Activated T-cell treated with anti-CD3 and anti-CD28 coated beads, Interleukin-2, amount 50 U/mL, for 4 hours (primary cell): ENCODE results near the gene ITM2C. TPM values are rescaled to one million over a fixed set of nuclear protein-coding genes. Genes with fewer than 3 reads are reported as not detected.

Experiments used
- ATAC-seq, 2 donors: fragments of 200-7000 bp; cut with Tn5 transposase; one replicate each; pipeline ENCODE4 v1.10.0; 2021
- DNase-seq: peaks from one replicate; pipeline ENCODE4 v3.0.0-alpha.2; 2020
- H3K27me3 Mint-ChIP-seq: one replicate; pipeline ENCODE4 v1.8.0; 2021; ENCODE audit warnings: low read depth, mixed read lengths
- H3K36me3 Mint-ChIP-seq: one replicate; pipeline ENCODE4 v1.8.0; 2022; ENCODE audit warnings: mixed read lengths; ENCODE audit not compliant: insufficient read depth
- H3K4me1 Mint-ChIP-seq: one replicate; pipeline ENCODE4 v1.8.0; 2021; ENCODE audit warnings: low read depth, mixed read lengths
- H3K4me3 Mint-ChIP-seq: one replicate; pipeline ENCODE4 v1.8.0; 2021; ENCODE audit warnings: mild to moderate bottlenecking, moderate library complexity, mixed read lengths
- H3K9me3 Mint-ChIP-seq: one replicate; pipeline ENCODE4 v1.8.0; 2021; ENCODE audit warnings: mixed read lengths
- total RNA-seq, 3 donors: library from RNA; stranded (reverse); gene quantifications; one replicate each; pipeline ENCODE4 v1.2.1, GENCODE V29; 2021

Gene ITM2C
- total RNA-seq, 3 donors from 2014 or later = 17.2 to 29.4 (median 22.1) TPM

DNA sequence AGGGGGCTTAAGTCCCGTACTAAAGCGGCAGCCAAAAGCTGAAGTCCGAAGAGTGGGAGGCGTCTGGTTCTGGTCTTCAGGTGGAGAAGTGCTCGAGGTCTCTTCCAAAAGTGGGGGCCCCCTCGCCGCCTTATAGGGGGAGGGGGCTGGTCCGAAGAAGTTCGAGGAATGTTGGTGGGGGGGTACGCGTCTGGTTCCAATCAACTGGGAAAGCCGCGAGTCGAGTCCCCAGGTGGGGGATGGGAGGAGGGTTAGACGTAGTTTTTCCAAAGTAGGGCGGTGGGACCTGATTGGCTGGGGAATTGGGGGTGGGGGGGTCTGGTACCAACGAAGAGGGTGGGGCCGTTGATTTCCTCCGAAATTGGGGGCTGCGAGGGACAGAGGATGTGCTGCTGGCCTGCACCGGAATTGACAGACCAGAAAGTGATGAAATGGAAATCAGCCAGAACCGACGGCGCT lies 594 bp downstream of the ITM2C start:
- Mint-ChIP-seq H3K36me3 (no peaks in the 10 kb centered on the region), H3K27me3 (peaks cover 6% of the 10 kb centered on the region), H3K4me1 (peaks cover 43% of the 10 kb centered on the region), H3K9me3 (no peaks in the 10 kb centered on the region), H3K4me3 (peak overlapping the region; percentile 89)
- no peak for DNase-seq
- ATAC-seq = no peak

DNA sequence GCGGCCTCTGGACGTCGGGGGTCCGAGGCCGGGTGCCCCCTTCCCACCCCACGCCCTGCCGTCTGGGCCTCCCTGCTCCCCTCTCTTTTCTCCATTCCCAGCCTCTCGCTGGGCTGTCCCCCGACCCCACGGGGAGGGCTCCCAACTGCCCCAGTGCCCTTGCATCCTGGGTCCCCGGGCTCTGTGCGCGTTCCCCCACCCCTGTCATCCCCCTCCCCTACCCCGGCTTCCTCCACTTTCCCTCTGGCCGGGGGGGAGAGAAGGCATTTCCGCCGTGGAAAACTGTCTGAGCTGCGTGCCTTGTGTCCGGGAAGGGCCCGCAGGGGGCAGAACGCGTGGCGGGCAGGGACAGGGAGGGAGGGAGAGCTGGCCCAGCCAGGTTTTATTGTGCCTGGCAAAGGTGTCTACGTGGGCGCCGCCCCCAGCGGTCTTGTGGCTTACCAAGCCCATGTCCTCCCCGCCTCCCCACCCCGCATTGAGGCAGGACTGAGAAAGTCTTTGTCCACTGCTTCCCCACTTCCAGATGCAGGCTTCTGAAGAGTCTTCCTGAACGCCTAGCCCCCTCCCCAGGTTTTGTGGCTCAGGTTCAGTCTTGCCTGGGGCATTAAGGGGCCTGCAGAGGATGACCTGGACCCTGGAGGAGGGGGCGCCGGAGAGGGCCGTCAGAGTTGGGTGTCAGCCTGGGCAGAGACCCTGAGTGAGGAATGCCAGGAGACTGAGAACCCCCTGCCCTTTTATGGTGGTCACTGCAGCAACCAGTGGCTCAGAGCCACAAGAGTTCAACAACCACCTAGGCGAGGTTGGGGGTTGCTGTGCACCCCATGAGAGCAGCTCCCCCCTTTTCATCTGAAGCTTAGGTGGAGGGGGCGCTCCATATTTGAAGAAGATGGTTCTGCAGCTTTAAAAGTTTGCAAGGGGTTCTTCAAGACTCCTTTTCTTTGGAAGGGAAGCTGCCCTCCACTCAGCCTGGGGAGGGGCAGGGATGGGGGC lies 1.3 kb downstream of the ITM2C start:
- DNase-seq = no peak
- peak overlapping the region; percentile 89 for H3K4me3 Mint-ChIP-seq
- peaks cover 44% of the 10 kb centered on the region for H3K4me1 Mint-ChIP-seq
- no peaks in the 10 kb centered on the region for H3K9me3 Mint-ChIP-seq
- H3K27me3 Mint-ChIP-seq = peaks cover 6% of the 10 kb centered on the region
- ATAC-seq = no peak
- no peaks in the 10 kb centered on the region for H3K36me3 Mint-ChIP-seq

DNA sequence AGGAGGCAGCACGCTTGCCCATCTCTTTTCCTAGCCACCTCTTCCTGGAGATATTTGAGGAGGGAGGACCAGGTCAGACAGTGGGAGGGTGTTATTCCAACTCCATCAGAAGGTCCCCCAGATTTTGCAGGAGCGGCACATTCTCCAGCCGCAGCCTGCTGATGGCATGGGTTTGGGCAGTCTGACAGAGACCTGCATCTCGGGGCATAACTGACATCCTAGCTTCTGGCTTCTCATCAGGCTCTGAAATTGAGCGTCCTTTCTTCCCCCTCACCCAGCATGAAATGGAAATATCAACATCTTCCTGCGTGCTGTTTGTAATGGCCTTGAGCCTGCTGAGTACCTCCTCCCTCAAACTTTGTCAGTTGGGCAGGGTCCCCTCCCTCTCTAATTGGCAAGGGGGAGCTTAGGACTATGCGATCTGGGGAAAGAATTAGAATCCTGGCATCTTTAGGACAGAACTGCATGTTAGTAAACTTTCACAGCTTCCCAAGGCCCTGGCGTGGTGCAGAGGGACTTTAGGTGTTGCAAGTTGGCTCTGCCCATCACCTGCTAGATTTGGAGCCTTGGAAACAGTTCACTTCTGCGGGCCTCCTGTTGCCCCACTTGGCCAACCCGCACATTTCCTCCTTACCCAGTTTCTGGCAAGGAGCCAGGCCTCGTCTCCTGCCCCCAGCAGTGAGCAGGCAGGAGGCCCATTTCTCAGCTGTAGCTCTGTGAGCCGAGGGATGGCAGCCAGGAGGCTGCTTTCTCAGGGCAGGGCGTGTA lies 2.2 kb downstream of the ITM2C start:
- DNase-seq = peak; percentile 54
- ATAC-seq = no peak
- Mint-ChIP-seq H3K4me1 (peaks cover 37% of the 10 kb centered on the region), H3K9me3 (no peaks in the 10 kb centered on the region), H3K4me3 (peak overlapping the region; percentile 63), H3K27me3 (no peaks in the 10 kb centered on the region), H3K36me3 (no peaks in the 10 kb centered on the region)

- no peak for ATAC-seq
- Mint-ChIP-seq H3K36me3 (no peaks in the 10 kb centered on the region), H3K4me3 (no peak overlapping the region), H3K4me1 (peaks cover 42% of the 10 kb centered on the region), H3K9me3 (no peaks in the 10 kb centered on the region), H3K27me3 (no peaks in the 10 kb centered on the region)
- no peak for DNase-seq
Measured at GRCh38 chr2:230868161-230868946, 3.6 kb downstream of the ITM2C start.

DNA sequence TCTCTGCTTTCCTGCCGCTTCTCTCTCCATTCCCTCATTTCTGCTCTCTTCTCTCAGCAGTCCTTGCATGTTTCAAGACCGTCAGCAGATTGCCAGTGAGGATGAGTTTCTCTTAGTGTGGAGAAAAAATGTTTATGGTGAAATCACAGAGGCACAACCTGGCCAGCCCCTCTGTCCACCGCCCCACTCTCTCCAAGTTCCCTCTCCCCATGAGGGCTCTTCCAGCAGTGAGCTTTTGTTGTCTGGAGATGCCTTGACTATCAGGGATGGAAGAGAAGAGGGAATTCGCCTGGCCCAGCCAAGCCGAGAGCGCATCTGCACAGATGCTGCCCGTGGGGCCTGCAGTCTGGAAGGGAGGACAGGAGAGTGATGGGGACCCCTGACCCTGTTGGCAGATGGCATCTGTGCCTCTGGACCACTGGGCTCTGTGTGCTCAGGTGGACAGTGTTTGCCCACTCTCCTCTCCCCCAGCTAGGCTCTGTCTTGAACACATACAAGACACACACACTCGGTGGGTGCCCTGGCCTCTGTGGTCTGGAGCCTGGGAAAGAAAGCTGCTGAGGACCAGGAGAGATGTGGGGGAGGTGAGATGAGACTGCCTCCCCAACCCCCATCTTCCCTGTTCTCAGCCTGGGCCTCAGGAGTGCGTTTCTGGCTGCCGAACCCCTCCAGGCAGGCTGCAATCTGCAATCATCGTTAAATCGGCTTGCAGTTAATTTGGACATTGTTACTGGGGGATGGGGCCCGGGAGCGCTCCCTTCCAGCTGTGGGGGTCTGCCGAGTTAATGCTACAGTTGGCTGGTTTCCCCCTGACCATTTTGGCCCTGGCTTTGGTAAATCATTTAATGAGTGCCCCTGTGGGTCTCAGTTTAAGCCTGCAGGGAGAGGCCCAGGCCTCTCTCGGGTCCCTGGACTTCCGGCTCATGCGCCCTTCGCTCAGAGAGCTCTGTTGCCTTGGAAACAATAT lies 4.5 kb downstream of the ITM2C start:
- no peaks in the 10 kb centered on the region for H3K9me3 Mint-ChIP-seq
- DNase-seq (no peak), ATAC-seq (no peak)
- H3K36me3 Mint-ChIP-seq = no peaks in the 10 kb centered on the region
- peaks cover 45% of the 10 kb centered on the region for H3K4me1 Mint-ChIP-seq
- H3K4me3 Mint-ChIP-seq = no peak overlapping the region
- no peaks in the 10 kb centered on the region for H3K27me3 Mint-ChIP-seq

DNA sequence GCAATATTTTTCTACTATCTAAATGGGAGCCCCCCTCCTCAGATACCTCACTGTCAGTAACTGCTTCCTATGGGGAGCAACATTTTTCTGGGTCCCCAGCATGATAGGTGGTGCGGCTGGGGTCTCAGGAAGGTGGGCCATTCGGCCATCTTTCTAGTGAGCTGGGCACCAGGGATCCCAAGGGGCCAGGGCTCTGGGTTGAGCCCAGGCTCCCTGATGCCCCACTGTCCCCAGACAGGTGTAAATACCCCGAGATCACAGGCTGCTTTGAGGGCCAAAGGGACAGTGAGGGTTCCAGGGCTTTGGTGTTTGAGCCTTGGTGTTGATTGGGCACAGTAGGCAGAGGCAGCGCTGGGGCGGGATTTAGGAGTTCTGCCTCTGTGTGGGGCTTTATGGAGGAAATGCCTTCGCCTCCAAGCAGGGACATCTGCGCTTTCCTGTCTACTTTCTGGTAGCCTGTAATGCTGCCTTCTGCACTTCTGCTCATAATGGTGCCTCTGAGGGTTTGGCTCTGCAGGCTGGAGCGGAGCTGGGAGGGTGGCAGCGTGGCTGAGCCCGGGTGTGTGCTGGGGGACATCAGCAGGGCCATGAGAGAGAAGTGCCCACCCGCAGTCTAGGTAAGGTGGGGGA lies 5.3 kb downstream of the ITM2C start:
- Mint-ChIP-seq H3K27me3 (no peaks in the 10 kb centered on the region), H3K4me1 (peaks cover 47% of the 10 kb centered on the region), H3K4me3 (no peak overlapping the region), H3K9me3 (no peaks in the 10 kb centered on the region), H3K36me3 (no peaks in the 10 kb centered on the region)
- ATAC-seq (no peak), DNase-seq (no peak)

- peaks cover 50% of the 10 kb centered on the region for H3K4me1 Mint-ChIP-seq
- no peak for ATAC-seq
- no peak overlapping the region for H3K4me3 Mint-ChIP-seq
- H3K9me3 Mint-ChIP-seq = no peaks in the 10 kb centered on the region
- no peaks in the 10 kb centered on the region for H3K36me3 Mint-ChIP-seq
- H3K27me3 Mint-ChIP-seq = no peaks in the 10 kb centered on the region
- no peak for DNase-seq
Measured at GRCh38 chr2:230870544-230871360, 6.0 kb downstream of the ITM2C start.

GRCh38 chr2:230871361-230872150 lies 6.8 kb downstream of the ITM2C start:
- DNase-seq (no peak), ATAC-seq (no peak)
- Mint-ChIP-seq H3K4me1 (peaks cover 44% of the 10 kb centered on the region), H3K36me3 (no peaks in the 10 kb centered on the region), H3K27me3 (no peaks in the 10 kb centered on the region), H3K9me3 (no peaks in the 10 kb centered on the region), H3K4me3 (no peak overlapping the region)

GRCh38 chr2:230872151-230872967 lies 7.6 kb downstream of the ITM2C start:
- no peaks in the 10 kb centered on the region for H3K9me3 Mint-ChIP-seq
- H3K4me3 Mint-ChIP-seq = no peak overlapping the region
- H3K27me3 Mint-ChIP-seq = no peaks in the 10 kb centered on the region
- no peak for DNase-seq
- peaks cover 1% of the 10 kb centered on the region for H3K36me3 Mint-ChIP-seq
- H3K4me1 Mint-ChIP-seq = peaks cover 40% of the 10 kb centered on the region
- no peak for ATAC-seq

DNA sequence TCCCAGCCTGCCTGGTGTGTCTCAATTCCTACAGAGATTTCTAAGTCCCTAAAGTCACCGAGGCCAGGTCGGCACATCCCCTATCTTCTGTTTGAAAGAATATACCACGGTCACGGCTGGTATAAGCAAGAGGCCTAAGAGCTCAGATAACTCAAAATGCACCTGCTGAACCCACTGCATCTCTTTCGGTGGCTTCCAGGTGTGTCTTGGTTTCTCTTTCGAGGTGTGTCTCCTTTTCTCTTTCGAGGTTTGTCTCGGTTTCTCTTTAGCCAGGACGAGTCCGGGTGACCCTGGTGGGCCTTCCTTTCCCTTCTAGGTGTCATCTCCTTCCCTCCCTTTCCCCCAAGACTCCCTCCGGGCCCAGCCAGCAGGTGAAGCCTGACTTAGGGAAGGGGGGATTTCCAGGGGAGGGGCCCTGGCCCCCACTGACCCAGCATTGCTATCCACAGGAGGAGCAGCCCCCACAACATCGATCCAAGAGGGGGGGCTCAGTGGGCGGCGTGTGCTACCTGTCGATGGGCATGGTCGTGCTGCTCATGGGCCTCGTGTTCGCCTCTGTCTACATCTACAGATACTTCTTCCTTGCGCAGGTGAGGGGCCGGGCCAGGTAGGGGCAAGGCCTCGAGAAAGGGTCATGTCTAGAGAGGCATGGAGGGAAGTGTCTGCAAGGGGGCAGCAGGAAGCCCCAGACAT lies 8.4 kb downstream of the ITM2C start:
- peak; percentile 24 to 46 for ATAC-seq
- Mint-ChIP-seq H3K36me3 (peaks cover 6% of the 10 kb centered on the region), H3K27me3 (no peaks in the 10 kb centered on the region), H3K4me3 (no peak overlapping the region), H3K4me1 (peaks cover 44% of the 10 kb centered on the region), H3K9me3 (no peaks in the 10 kb centered on the region)
- DNase-seq = no peak
